Measurements from ENCODE around the gene PLA2G3. TPM values are rescaled to one million over a fixed set of nuclear protein-coding genes. Genes with fewer than 3 reads are reported as not detected.

Gene PLA2G3
- polyA plus RNA-seq, 4 donors: 0.01 to 4.2 TPM; not detected in 2

GRCh38 chr22:31142285-31142684, 2.0 kb upstream of the PLA2G3 start:
- DNase-seq (no peak), FAIRE-seq (no peak)
- Histone ChIP-seq H3K27ac (ENCODE audit: low read depth in 1 of 3, low read length in 2 of 3) (no peak overlapping the region), H3K27me3 (ENCODE audit: control insufficient read depth in 3 of 3, insufficient read depth in 3 of 3, low read length in 3 of 3) (peaks cover 0 to 25% (median 7%) of the 10 kb centered on the region in 3 donors), H3K4me1 (ENCODE audit: control insufficient read depth in 3 of 3, insufficient read depth in 2 of 3, low read depth in 1 of 3, low read length in 2 of 3) (no peaks in the 10 kb centered on the region), H3K9me3 (ENCODE audit: control insufficient read depth in 2 of 2, insufficient read depth in 1 of 2, low read depth in 1 of 2, low read length in 1 of 2) (peaks cover 0 to 2% of the 10 kb centered on the region in 2 donors), H3K4me3 (ENCODE audit: low read depth in 1 of 3, low read length in 3 of 3) (no peak overlapping the region), H3K36me3 (ENCODE audit: control insufficient read depth in 3 of 3, insufficient read depth in 2 of 3, low read depth in 1 of 3, low read length in 3 of 3) (no peaks in the 10 kb centered on the region)
- WGBS, 3 donors: 71 to 82% (median 79%) methylated on average over 4 of the region's 4 CpGs

- 86 to 88% (median 88%) methylated on average over 2 of the region's 2 CpGs for WGBS, 3 donors
- no peaks in the 10 kb centered on the region for H3K4me1 ChIP-seq (ENCODE audit: control insufficient read depth in 3 of 3, insufficient read depth in 2 of 3, low read depth in 1 of 3, low read length in 2 of 3)
- H3K27ac ChIP-seq (ENCODE audit: low read depth in 1 of 3, low read length in 2 of 3): no peak overlapping the region
- no peaks in the 10 kb centered on the region for H3K9me3 ChIP-seq (ENCODE audit: control insufficient read depth in 2 of 2, insufficient read depth in 1 of 2, low read depth in 1 of 2, low read length in 1 of 2)
- no peaks in the 10 kb centered on the region for H3K36me3 ChIP-seq (ENCODE audit: control insufficient read depth in 3 of 3, insufficient read depth in 2 of 3, low read depth in 1 of 3, low read length in 3 of 3)
- no peak for DNase-seq
- H3K27me3 ChIP-seq (ENCODE audit: control insufficient read depth in 3 of 3, insufficient read depth in 3 of 3, low read length in 3 of 3): peaks cover 0 to 25% (median 7%) of the 10 kb centered on the region in 3 donors
- FAIRE-seq: no peak
- no peak overlapping the region for H3K4me3 ChIP-seq (ENCODE audit: low read depth in 1 of 3, low read length in 3 of 3)
These were observed 1.2 kb upstream of the PLA2G3 start for GRCh38 chr22:31141551-31141950.

GRCh38 chr22:31140746-31141145, 438 bp upstream of the PLA2G3 start:
- no peak overlapping the region for H3K4me3 ChIP-seq (ENCODE audit: low read depth in 1 of 3, low read length in 3 of 3)
- no peaks in the 10 kb centered on the region for H3K36me3 ChIP-seq (ENCODE audit: control insufficient read depth in 3 of 3, insufficient read depth in 2 of 3, low read depth in 1 of 3, low read length in 3 of 3)
- DNase-seq (no peak), FAIRE-seq (no peak)
- no peaks in the 10 kb centered on the region for H3K4me1 ChIP-seq (ENCODE audit: control insufficient read depth in 3 of 3, insufficient read depth in 2 of 3, low read depth in 1 of 3, low read length in 2 of 3)
- 20 to 69% (median 34%) methylated on average over 5 of the region's 5 CpGs for WGBS, 3 donors
- peaks cover 0 to 25% (median 7%) of the 10 kb centered on the region in 3 donors for H3K27me3 ChIP-seq (ENCODE audit: control insufficient read depth in 3 of 3, insufficient read depth in 3 of 3, low read length in 3 of 3)
- peak overlapping the region in 1 of 3 donors; percentile 19 for H3K27ac ChIP-seq (ENCODE audit: low read depth in 1 of 3, low read length in 2 of 3)
- H3K9me3 ChIP-seq (ENCODE audit: control insufficient read depth in 2 of 2, insufficient read depth in 1 of 2, low read depth in 1 of 2, low read length in 1 of 2): no peaks in the 10 kb centered on the region

GRCh38 chr22:31139066-31139465, 1.2 kb downstream of the PLA2G3 start:
- DNase-seq: no peak
- no peaks in the 10 kb centered on the region for H3K4me1 ChIP-seq (ENCODE audit: control insufficient read depth in 3 of 3, insufficient read depth in 2 of 3, low read depth in 1 of 3, low read length in 2 of 3)
- WGBS, 3 donors: 41 to 66% (median 42%) methylated on average over 3 of the region's 3 CpGs
- H3K9me3 ChIP-seq (ENCODE audit: control insufficient read depth in 2 of 2, insufficient read depth in 1 of 2, low read depth in 1 of 2, low read length in 1 of 2): no peaks in the 10 kb centered on the region
- peaks cover 0 to 25% (median 7%) of the 10 kb centered on the region in 3 donors for H3K27me3 ChIP-seq (ENCODE audit: control insufficient read depth in 3 of 3, insufficient read depth in 3 of 3, low read length in 3 of 3)
- H3K4me3 ChIP-seq (ENCODE audit: low read depth in 1 of 3, low read length in 3 of 3): no peak overlapping the region
- H3K36me3 ChIP-seq (ENCODE audit: control insufficient read depth in 3 of 3, insufficient read depth in 2 of 3, low read depth in 1 of 3, low read length in 3 of 3): peaks cover 0 to 9% (median 2%) of the 10 kb centered on the region in 3 donors
- H3K27ac ChIP-seq (ENCODE audit: low read depth in 1 of 3, low read length in 2 of 3): no peak overlapping the region
- FAIRE-seq: no peak

- H3K9me3 ChIP-seq (ENCODE audit: control insufficient read depth in 2 of 2, insufficient read depth in 1 of 2, low read depth in 1 of 2, low read length in 1 of 2): no peaks in the 10 kb centered on the region
- H3K27ac ChIP-seq (ENCODE audit: low read depth in 1 of 3, low read length in 2 of 3): no peak overlapping the region
- H3K27me3 ChIP-seq (ENCODE audit: control insufficient read depth in 3 of 3, insufficient read depth in 3 of 3, low read length in 3 of 3): peaks cover 0 to 25% (median 7%) of the 10 kb centered on the region in 3 donors
- no peaks in the 10 kb centered on the region for H3K4me1 ChIP-seq (ENCODE audit: control insufficient read depth in 3 of 3, insufficient read depth in 2 of 3, low read depth in 1 of 3, low read length in 2 of 3)
- no peak overlapping the region for H3K4me3 ChIP-seq (ENCODE audit: low read depth in 1 of 3, low read length in 3 of 3)
- FAIRE-seq: no peak
- DNase-seq: no peak
- H3K36me3 ChIP-seq (ENCODE audit: control insufficient read depth in 3 of 3, insufficient read depth in 2 of 3, low read depth in 1 of 3, low read length in 3 of 3): peaks cover 0 to 18% (median 2%) of the 10 kb centered on the region in 3 donors
- WGBS, 3 donors: 67 to 77% (median 72%) methylated on average over 10 of the region's 10 CpGs
These were observed 2.2 kb downstream of the PLA2G3 start for GRCh38 chr22:31138126-31138525.

GRCh38 chr22:31137721-31138120, 2.6 kb downstream of the PLA2G3 start:
- DNase-seq: no peak
- Histone ChIP-seq H3K4me1 (ENCODE audit: control insufficient read depth in 3 of 3, insufficient read depth in 2 of 3, low read depth in 1 of 3, low read length in 2 of 3) (no peaks in the 10 kb centered on the region), H3K36me3 (ENCODE audit: control insufficient read depth in 3 of 3, insufficient read depth in 2 of 3, low read depth in 1 of 3, low read length in 3 of 3) (peaks cover 0 to 22% (median 2%) of the 10 kb centered on the region in 3 donors), H3K9me3 (ENCODE audit: control insufficient read depth in 2 of 2, insufficient read depth in 1 of 2, low read depth in 1 of 2, low read length in 1 of 2) (no peaks in the 10 kb centered on the region), H3K27ac (ENCODE audit: low read depth in 1 of 3, low read length in 2 of 3) (no peak overlapping the region), H3K4me3 (ENCODE audit: low read depth in 1 of 3, low read length in 3 of 3) (no peak overlapping the region), H3K27me3 (ENCODE audit: control insufficient read depth in 3 of 3, insufficient read depth in 3 of 3, low read length in 3 of 3) (peaks cover 0 to 25% (median 7%) of the 10 kb centered on the region in 3 donors)
- FAIRE-seq: no peak
- WGBS, 3 donors: 71 to 81% (median 77%) methylated on average over 9 to 10 of the region's 10 CpGs

GRCh38 chr22:31136711-31137110, 3.6 kb downstream of the PLA2G3 start:
- WGBS, 3 donors: 90 to 94% (median 91%) methylated on average over 16 of the region's 16 CpGs

GRCh38 chr22:31136155-31136554, 4.2 kb downstream of the PLA2G3 start:
- FAIRE-seq: no peak

More at GRCh38 chr22:31136711-31137110, 3.6 kb downstream of the PLA2G3 start:
- peaks cover 0 to 25% (median 7%) of the 10 kb centered on the region in 3 donors for H3K27me3 ChIP-seq (ENCODE audit: control insufficient read depth in 3 of 3, insufficient read depth in 3 of 3, low read length in 3 of 3)
- H3K4me1 ChIP-seq (ENCODE audit: control insufficient read depth in 3 of 3, insufficient read depth in 2 of 3, low read depth in 1 of 3, low read length in 2 of 3): peaks cover 0 to under 1% (median 0%) of the 10 kb centered on the region in 3 donors
- no peak for FAIRE-seq
- H3K27ac ChIP-seq (ENCODE audit: low read depth in 1 of 3, low read length in 2 of 3): no peak overlapping the region
- H3K4me3 ChIP-seq (ENCODE audit: low read depth in 1 of 3, low read length in 3 of 3): no peak overlapping the region
- DNase-seq: no peak
- H3K36me3 ChIP-seq (ENCODE audit: control insufficient read depth in 3 of 3, insufficient read depth in 2 of 3, low read depth in 1 of 3, low read length in 3 of 3): peaks cover 0 to 28% (median 2%) of the 10 kb centered on the region in 3 donors
- no peaks in the 10 kb centered on the region for H3K9me3 ChIP-seq (ENCODE audit: control insufficient read depth in 2 of 2, insufficient read depth in 1 of 2, low read depth in 1 of 2, low read length in 1 of 2)

GRCh38 chr22:31135706-31136105, 4.6 kb downstream of the PLA2G3 start:
- Histone ChIP-seq H3K36me3 (ENCODE audit: control insufficient read depth in 3 of 3, insufficient read depth in 2 of 3, low read depth in 1 of 3, low read length in 3 of 3) (peaks cover 0 to 35% (median 2%) of the 10 kb centered on the region in 3 donors), H3K27ac (ENCODE audit: low read depth in 1 of 3, low read length in 2 of 3) (no peak overlapping the region), H3K9me3 (ENCODE audit: control insufficient read depth in 2 of 2, insufficient read depth in 1 of 2, low read depth in 1 of 2, low read length in 1 of 2) (no peaks in the 10 kb centered on the region), H3K4me3 (ENCODE audit: low read depth in 1 of 3, low read length in 3 of 3) (no peak overlapping the region), H3K4me1 (ENCODE audit: control insufficient read depth in 3 of 3, insufficient read depth in 2 of 3, low read depth in 1 of 3, low read length in 2 of 3) (peaks cover 0 to 4% (median 0%) of the 10 kb centered on the region in 3 donors), H3K27me3 (ENCODE audit: control insufficient read depth in 3 of 3, insufficient read depth in 3 of 3, low read length in 3 of 3) (peaks cover 0 to 22% (median 7%) of the 10 kb centered on the region in 3 donors)
- FAIRE-seq: no peak
- 86 to 90% (median 89%) methylated on average over 6 of the region's 6 CpGs for WGBS, 3 donors
- no peak for DNase-seq

More at GRCh38 chr22:31136155-31136554, 4.2 kb downstream of the PLA2G3 start:
- 59 to 75% (median 75%) methylated on average over 9 of the region's 9 CpGs for whole genome bisulfite sequencing, 3 donors
- Histone ChIP-seq H3K36me3 (ENCODE audit: control insufficient read depth in 3 of 3, insufficient read depth in 2 of 3, low read depth in 1 of 3, low read length in 3 of 3) (peaks cover 0 to 31% (median 2%) of the 10 kb centered on the region in 3 donors), H3K27me3 (ENCODE audit: control insufficient read depth in 3 of 3, insufficient read depth in 3 of 3, low read length in 3 of 3) (peaks cover 0 to 25% (median 7%) of the 10 kb centered on the region in 3 donors), H3K4me3 (ENCODE audit: low read depth in 1 of 3, low read length in 3 of 3) (no peak overlapping the region), H3K27ac (ENCODE audit: low read depth in 1 of 3, low read length in 2 of 3) (no peak overlapping the region), H3K4me1 (ENCODE audit: control insufficient read depth in 3 of 3, insufficient read depth in 2 of 3, low read depth in 1 of 3, low read length in 2 of 3) (peaks cover 0 to 4% (median 0%) of the 10 kb centered on the region in 3 donors), H3K9me3 (ENCODE audit: control insufficient read depth in 2 of 2, insufficient read depth in 1 of 2, low read depth in 1 of 2, low read length in 1 of 2) (no peaks in the 10 kb centered on the region)
- no peak for DNase-seq

All from small intestine (tissue), 7 donors.